Omental fat pad (tissue), 4 donors: ENCODE results near the gene DNAH7. TPM values are rescaled to one million over a fixed set of nuclear protein-coding genes. Genes with fewer than 3 reads are reported as not detected.

Source experiments
- ATAC-seq: fragments of 150-250 bp; one replicate; pipeline ENCODE4 v1.9.1; 2016; ENCODE audit warnings: mild to moderate bottlenecking, moderate library complexity; ENCODE audit not compliant: low FRiP score
- DNase-seq: peaks from one replicate; pipeline ENCODE4 v3.0.0-alpha.2; 2019; ENCODE audit warnings: low spot score
- total RNA-seq, 4 donors: library from RNA; depleted of rRNA; stranded (reverse); fragments of >200 nt; gene quantifications; one replicate each; pipeline ENCODE4 v1.1.0, GENCODE V29; 2016
- TF ChIP-seq, protein P1 (sequence below), 3 donors: fragments of 450-650 bp; IDR thresholded peaks; one replicate each; pipeline ENCODE4 v1.5.1; 2016 to 2017; ENCODE audit warnings: antibody characterized with exemption in 3 of 3, mild to moderate bottlenecking in 3 of 3, moderate library complexity in 2 of 3

The DNAH7 gene
- total RNA-seq, 4 donors from 2014 or later: 0.16 to 3.6 (median 1.4) TPM

- ATAC-seq (no peak), DNase-seq (no peak)
- TF ChIP-seq, protein P1, sequence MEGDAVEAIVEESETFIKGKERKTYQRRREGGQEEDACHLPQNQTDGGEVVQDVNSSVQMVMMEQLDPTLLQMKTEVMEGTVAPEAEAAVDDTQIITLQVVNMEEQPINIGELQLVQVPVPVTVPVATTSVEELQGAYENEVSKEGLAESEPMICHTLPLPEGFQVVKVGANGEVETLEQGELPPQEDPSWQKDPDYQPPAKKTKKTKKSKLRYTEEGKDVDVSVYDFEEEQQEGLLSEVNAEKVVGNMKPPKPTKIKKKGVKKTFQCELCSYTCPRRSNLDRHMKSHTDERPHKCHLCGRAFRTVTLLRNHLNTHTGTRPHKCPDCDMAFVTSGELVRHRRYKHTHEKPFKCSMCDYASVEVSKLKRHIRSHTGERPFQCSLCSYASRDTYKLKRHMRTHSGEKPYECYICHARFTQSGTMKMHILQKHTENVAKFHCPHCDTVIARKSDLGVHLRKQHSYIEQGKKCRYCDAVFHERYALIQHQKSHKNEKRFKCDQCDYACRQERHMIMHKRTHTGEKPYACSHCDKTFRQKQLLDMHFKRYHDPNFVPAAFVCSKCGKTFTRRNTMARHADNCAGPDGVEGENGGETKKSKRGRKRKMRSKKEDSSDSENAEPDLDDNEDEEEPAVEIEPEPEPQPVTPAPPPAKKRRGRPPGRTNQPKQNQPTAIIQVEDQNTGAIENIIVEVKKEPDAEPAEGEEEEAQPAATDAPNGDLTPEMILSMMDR (IDR thresholded peaks at IDR 0.05): no peak
Observed at GRCh38 chr2:196077821-196078220, 9.2 kb upstream of the DNAH7 start.

DNA sequence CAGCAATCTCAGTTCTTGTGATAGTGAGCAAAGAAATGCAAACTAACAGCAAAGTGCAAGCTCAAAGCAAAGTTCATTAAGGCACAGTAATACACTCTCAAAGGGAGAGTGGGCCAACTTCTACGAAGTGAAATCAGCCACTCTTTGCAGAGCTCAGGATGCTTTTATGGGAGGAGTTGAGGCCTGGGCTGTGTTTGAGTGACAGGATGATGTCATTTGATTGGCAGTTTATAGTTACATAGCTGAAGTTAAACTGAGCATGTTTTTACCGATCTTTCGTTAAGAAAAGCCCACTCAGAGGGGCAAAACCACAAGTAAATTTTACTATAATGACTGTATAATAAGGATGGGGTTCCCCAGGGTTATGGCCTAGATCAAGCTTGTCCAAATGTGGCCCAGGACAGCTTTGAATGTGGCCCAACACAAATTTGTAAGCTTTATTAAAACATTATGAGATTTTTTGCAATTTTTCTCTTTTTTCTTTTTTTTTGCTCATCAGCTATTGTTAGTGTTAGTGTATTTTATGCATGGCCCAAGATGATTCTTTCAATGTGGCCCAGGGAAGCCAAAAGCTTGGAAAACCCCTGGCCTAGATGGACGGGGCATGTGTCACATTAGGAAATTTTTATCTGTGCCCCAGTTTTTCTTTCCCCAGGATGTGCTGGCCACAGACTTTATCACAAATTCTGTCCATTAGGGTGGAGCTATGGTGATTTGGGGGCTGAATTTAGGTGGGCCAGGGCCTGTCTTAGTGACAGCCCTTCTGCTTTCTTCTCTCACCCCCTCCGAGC, 8.3 kb upstream of the DNAH7 start:
- TF ChIP-seq, protein P1 (IDR thresholded peaks at IDR 0.05): no peak
- no peak for DNase-seq
- ATAC-seq: no peak

- ATAC-seq (no peak), DNase-seq (no peak)
- TF ChIP-seq, protein P1 (IDR thresholded peaks at IDR 0.05): no peak
Observed at GRCh38 chr2:196075196-196075595, 6.6 kb upstream of the DNAH7 start.

- ATAC-seq (no peak), DNase-seq (no peak)
- TF ChIP-seq, protein P1 (IDR thresholded peaks at IDR 0.05): no peak
Observed at GRCh38 chr2:196074631-196075030, 6.0 kb upstream of the DNAH7 start.

- ATAC-seq (no peak), DNase-seq (no peak)
- TF ChIP-seq, protein P1 (IDR thresholded peaks at IDR 0.05): no peak
Observed at GRCh38 chr2:196073521-196073920, 4.9 kb upstream of the DNAH7 start.

GRCh38 chr2:196067088-196067382, 1.6 kb downstream of the DNAH7 start:
- ATAC-seq (no peak), DNase-seq (no peak)
- TF ChIP-seq, protein P1 (IDR thresholded peaks at IDR 0.05): no peak
